Measurements from ENCODE around the gene OR4C5.
"Not testable (repeated sequence)": the region's sequence is repeated elsewhere in the genome, so short reads cannot be mapped to it uniquely, and the experiment has no call there.

Gene OR4C5

GRCh38 chr11:48366365-48366764 lies at the start of gene OR4C5:
TSS of gene OR4C5 (minus strand) at chr11:48366465. CDS start at chr11:48366465, 0 bp downstream.
- no peak for DNase-seq (ENCODE audit: low read depth)

- DNase-seq (ENCODE audit: low read depth) = no peak
Observed at GRCh38 chr11:48384670-48385069, 18.4 kb upstream of the OR4C5 start.

GRCh38 chr11:48384151-48384550 lies 17.9 kb upstream of the OR4C5 start:
- not testable (repeated sequence) for DNase-seq (ENCODE audit: low read depth)

DNA sequence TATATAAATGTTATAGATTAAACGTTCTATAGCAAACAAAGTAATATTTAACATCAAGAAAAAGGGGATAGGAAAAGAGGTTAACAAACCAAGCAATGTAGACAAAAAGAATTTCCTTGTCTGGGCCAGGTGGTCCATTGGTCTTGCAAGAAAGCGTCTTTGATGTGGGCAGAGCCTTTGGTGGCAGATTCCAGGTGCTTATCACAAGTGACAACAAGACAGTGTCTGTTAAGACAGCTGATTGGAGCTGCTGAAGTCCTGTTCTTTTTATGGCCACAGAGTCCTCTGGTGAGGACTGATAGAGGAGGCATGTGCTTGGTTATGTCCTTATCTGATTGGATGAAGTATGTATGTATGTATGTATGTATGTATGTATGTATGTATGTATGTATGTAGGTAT lies 5.0 kb downstream of the OR4C5 start:
- not testable (repeated sequence) for DNase-seq (ENCODE audit: low read depth)

DNA sequence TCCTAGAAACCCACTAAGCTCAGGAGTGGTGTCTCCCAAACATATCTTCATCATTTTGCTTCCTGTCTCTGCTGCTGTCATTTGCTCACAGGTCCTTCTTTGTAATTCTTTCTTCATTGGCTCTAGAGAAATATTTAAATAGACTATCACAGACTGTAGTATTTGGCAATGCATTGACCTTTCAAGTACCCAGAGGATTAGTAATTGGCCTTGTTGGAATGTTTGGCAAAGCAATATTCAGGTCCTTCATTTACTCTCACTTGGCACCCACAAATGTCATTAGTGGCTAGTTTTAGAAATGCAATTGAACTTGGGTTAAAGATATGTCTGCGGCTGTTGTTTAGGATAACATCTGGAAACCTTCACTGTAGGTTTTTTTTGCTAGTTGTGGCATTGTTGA lies 11.6 kb downstream of the OR4C5 start:
- DNase-seq (ENCODE audit: low read depth) = no peak

- DNase-seq (ENCODE audit: low read depth) = no peak
Observed at GRCh38 chr11:48354013-48354412, 12.3 kb downstream of the OR4C5 start.

GRCh38 chr11:48346286-48346685 lies 20.0 kb downstream of the OR4C5 start:
- not testable (repeated sequence) for DNase-seq (ENCODE audit: low read depth)

- DNase-seq (ENCODE audit: low read depth) = not testable (repeated sequence)
Observed at GRCh38 chr11:48342505-48342904, 23.8 kb downstream of the OR4C5 start.

GRCh38 chr11:48341466-48341865 lies 24.8 kb downstream of the OR4C5 start:
- DNase-seq (ENCODE audit: low read depth) = no peak

DNA sequence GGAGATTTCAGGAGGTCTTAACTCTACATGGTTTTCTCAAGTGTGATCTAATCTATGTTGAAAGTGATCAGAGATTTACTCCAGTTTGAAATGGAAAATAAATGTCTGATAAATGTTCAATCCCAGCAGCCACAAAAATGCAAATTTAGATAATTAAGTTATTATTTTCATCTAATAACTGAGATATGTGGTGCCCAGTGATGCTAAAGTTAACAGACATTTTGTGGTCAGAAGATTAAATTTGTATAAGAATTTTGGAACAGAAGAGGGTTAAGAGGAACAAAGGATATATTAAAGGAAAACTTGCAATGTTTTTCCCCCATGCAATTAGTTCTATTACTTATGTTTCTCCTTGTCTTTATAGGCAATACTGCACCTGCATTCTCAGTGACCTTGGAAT lies 41.6 kb downstream of the OR4C5 start, which contains the start of gene OR4C3:
Gene OR4C3 (plus strand): TSS at position 301 of the 400 bp plus-strand sequence. CDS start 102 bp downstream, outside the sequence.
- DNase-seq (ENCODE audit: low read depth) = not testable (repeated sequence)

DNA sequence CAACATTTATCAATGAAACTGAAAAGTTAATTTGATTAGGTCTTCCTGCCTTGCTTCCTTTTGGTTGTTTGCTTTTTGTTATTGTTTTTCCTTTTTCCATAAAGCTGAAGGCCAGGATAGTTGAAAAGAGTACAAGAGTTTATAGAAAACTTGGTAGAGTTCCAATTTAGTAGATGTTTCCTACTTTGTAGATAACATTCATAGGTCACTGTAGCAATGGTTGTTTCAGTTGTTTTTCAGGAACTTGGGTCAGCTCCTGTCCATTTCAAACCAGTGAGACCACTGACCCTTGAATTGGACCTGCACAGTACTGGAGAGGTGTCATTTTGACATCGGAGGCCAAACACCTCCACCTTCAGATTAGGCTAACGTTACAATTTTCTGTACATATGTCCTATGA lies 46.5 kb downstream of the OR4C5 start:
- not testable (repeated sequence) for DNase-seq (ENCODE audit: low read depth)

Measured in T-helper 22 cell (primary cell).